Activated B cell treated with CpG ODN at 0.5 μM for 24 hours (primary cell): ENCODE data around the gene TTC9. TPM values are rescaled to one million over a fixed set of nuclear protein-coding genes. Genes with fewer than 3 reads are reported as not detected.

ENCODE experiments used
- ATAC-seq: fragments of 200-7000 bp; cut with Tn5 transposase; one replicate; pipeline ENCODE4 v1.10.0; 2021; ENCODE audit warnings: low read depth, mild to moderate bottlenecking, moderate library complexity
- CTCF ChIA-PET: fragments of 350-600 bp; sonication (Branson Sonifier 250); formaldehyde crosslinking; loops from one replicate; lab custom pipeline; 2021; ENCODE audit warnings: antibody characterized with exemption; lab: Charles Lee
- POLR2A ChIA-PET: fragments of 350-600 bp; sonication (Branson Sonifier 250); formaldehyde crosslinking; loops from one replicate; lab custom pipeline; 2021; ENCODE audit warnings: antibody characterized with exemption; lab: Charles Lee
- DNase-seq: peaks from one replicate; pipeline ENCODE4 v3.0.0; 2022
- H3K27ac Mint-ChIP-seq: one replicate; pipeline ENCODE4 v1.8.0; 2020; ENCODE audit warnings: mixed read lengths
- H3K27me3 Mint-ChIP-seq: one replicate; pipeline ENCODE4 v1.8.0; 2021; ENCODE audit warnings: mixed read lengths
- H3K36me3 Mint-ChIP-seq: one replicate; pipeline ENCODE4 v1.8.0; 2021; ENCODE audit warnings: low read depth, mixed read lengths
- H3K4me1 Mint-ChIP-seq: one replicate; pipeline ENCODE4 v1.8.0; 2021; ENCODE audit warnings: mixed read lengths
- H3K4me3 Mint-ChIP-seq: one replicate; pipeline ENCODE4 v1.8.0; 2020; ENCODE audit warnings: mild to moderate bottlenecking, mixed read lengths
- H3K9me3 Mint-ChIP-seq: one replicate; pipeline ENCODE4 v1.8.0; 2020; ENCODE audit warnings: mixed read lengths
- CTCF ChIP-seq: fragments of 200-600 bp; IDR thresholded peaks from one replicate; pipeline ENCODE4 v1.8.0; 2022; ENCODE audit warnings: antibody characterized with exemption, mild to moderate bottlenecking
- intact Hi-C: fragments of 100-400 bp; cut with micrococcal nuclease; formaldehyde crosslinking; loops from one replicate; pipeline ENCODE4 v1.15.1; 2024
- total RNA-seq: library from RNA; stranded (reverse); gene quantifications from 2 replicates; pipeline ENCODE4 v1.2.3, GENCODE V29; 2022

Gene TTC9
- total RNA-seq, 1 donor from 2014 or later = 12.4 TPM

GRCh38 chr14:70635971-70636595, 5.6 kb upstream of the TTC9 start:
- DNase-seq (no peak), ATAC-seq (no peak)
- POLR2A ChIA-PET = interaction anchor here (0.7 to 1.0 kb wide), 2 partner anchors 18 to 32 kb away, joined by 3 to 4 read pairs; no protein-coding TSS in a partner anchor
- intact Hi-C loops = no loop called here
- H3K27me3 Mint-ChIP-seq = no peaks in the 10 kb centered on the region
- peaks cover 12% of the 10 kb centered on the region for H3K36me3 Mint-ChIP-seq
- peak overlapping the region; percentile 54 for H3K27ac Mint-ChIP-seq
- TF ChIP-seq CTCF = no peak
- H3K9me3 Mint-ChIP-seq = peaks cover 8% of the 10 kb centered on the region
- peaks cover 38% of the 10 kb centered on the region for H3K4me1 Mint-ChIP-seq
- H3K4me3 Mint-ChIP-seq = no peak overlapping the region
- CTCF ChIA-PET = interaction anchor here (2.0 to 2.6 kb wide), 2 partner anchors 13 to 78 kb away, joined by 6 to 7 read pairs; no protein-coding TSS in a partner anchor

GRCh38 chr14:70638416-70638815, 3.3 kb upstream of the TTC9 start:
- DNase-seq = no peak
- POLR2A ChIA-PET = no interaction called here
- H3K36me3 Mint-ChIP-seq = peaks cover 23% of the 10 kb centered on the region
- H3K4me1 Mint-ChIP-seq = peaks cover 51% of the 10 kb centered on the region
- intact Hi-C loops = no loop called here
- H3K4me3 Mint-ChIP-seq = no peak overlapping the region
- H3K27me3 Mint-ChIP-seq = no peaks in the 10 kb centered on the region
- H3K27ac Mint-ChIP-seq = peak overlapping the region; percentile 25
- CTCF ChIA-PET = no interaction called here
- no peak for ATAC-seq
- peaks cover 8% of the 10 kb centered on the region for H3K9me3 Mint-ChIP-seq
- no peak for TF ChIP-seq CTCF

- ChIA-PET POLR2A (interaction anchor here (0.6 to 6.5 kb wide), 15 partner anchors 8 to 267 kb away, joined by 3 to 172 read pairs (median 8); partner anchors contain the start of genes MAP3K9, MED6 and PCNX1), CTCF (interaction anchor here (0.9 to 4.2 kb wide), 3 partner anchors 25 to 73 kb away, joined by 3 to 26 read pairs (median 3); no protein-coding TSS in a partner anchor)
- Mint-ChIP-seq H3K4me1 (peaks cover 70% of the 10 kb centered on the region), H3K27me3 (no peaks in the 10 kb centered on the region), H3K9me3 (peaks cover 4% of the 10 kb centered on the region), H3K4me3 (peak overlapping the region; percentile 97), H3K36me3 (peaks cover 14% of the 10 kb centered on the region), H3K27ac (peak overlapping the region; percentile 97)
- DNase-seq (peak; percentile 51), ATAC-seq (peak; percentile 64)
- TF ChIP-seq CTCF = no peak
- intact Hi-C loops = loop anchor here (1.0 to 2.0 kb wide), 5 partner anchors 19 to 168 kb away; partner anchors contain the start of genes MAP3K9 and MED6
These were observed 673 bp upstream of the TTC9 start for GRCh38 chr14:70640938-70641547.

GRCh38 chr14:70642303-70643235, 853 bp downstream of the TTC9 start:
- peak overlapping the region; percentile 94 for H3K4me3 Mint-ChIP-seq
- peak; percentile 50 for ATAC-seq
- intact Hi-C loops = loop anchor here (1.0 kb wide), 4 partner anchors 13 to 175 kb away; no protein-coding TSS in a partner anchor
- H3K4me1 Mint-ChIP-seq = peaks cover 71% of the 10 kb centered on the region
- H3K9me3 Mint-ChIP-seq = no peaks in the 10 kb centered on the region
- peaks cover 18% of the 10 kb centered on the region for H3K36me3 Mint-ChIP-seq
- peak; percentile 65 for DNase-seq
- CTCF ChIA-PET = interaction anchor here (0.8 to 4.2 kb wide), 6 partner anchors 11 to 175 kb away, joined by 3 to 26 read pairs (median 4); no protein-coding TSS in a partner anchor
- POLR2A ChIA-PET = interaction anchor here (0.8 to 6.5 kb wide), 14 partner anchors 10 to 913 kb away, joined by 3 to 172 read pairs (median 7); partner anchors contain the start of genes MAP3K9, MED6 and PCNX1
- no peak for TF ChIP-seq CTCF
- H3K27ac Mint-ChIP-seq = peak overlapping the region; percentile 91
- H3K27me3 Mint-ChIP-seq = no peaks in the 10 kb centered on the region
